ENCODE results near the gene ARL3. TPM values are rescaled to one million over a fixed set of nuclear protein-coding genes. Genes with fewer than 3 reads are reported as not detected.
"Not testable (repeated sequence)": the region's sequence is repeated elsewhere in the genome, so short reads cannot be mapped to it uniquely, and the experiment has no call there.

The ARL3 gene, protein sequence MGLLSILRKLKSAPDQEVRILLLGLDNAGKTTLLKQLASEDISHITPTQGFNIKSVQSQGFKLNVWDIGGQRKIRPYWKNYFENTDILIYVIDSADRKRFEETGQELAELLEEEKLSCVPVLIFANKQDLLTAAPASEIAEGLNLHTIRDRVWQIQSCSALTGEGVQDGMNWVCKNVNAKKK
- polyA plus RNA-seq (ENCODE audit: insufficient read depth in 1 of 5, insufficient read length in 5 of 5, low replicate concordance in 1 of 5), result 10 to 100 TPM; 20.5 to 23.5 (median 22.6) TPM
- long read RNA-seq, donor 1, transcript ARL3-201 (6 exons, 3,844 nt), result major isoform, 43 of 100 reads
- long read RNA-seq, donor 1, partial matches to known transcripts, result 57 of 100 reads
- long read RNA-seq, donor 1, other reads (novel, unspliced or antisense), result 0 of 100 reads
- long read RNA-seq, donor 2, transcript ARL3-201 (6 exons, 3,844 nt), result major isoform, 42 of 47 reads
- long read RNA-seq, donor 2, partial matches to known transcripts, result 5 of 47 reads
- long read RNA-seq, donor 2, other reads (novel, unspliced or antisense), result 0 of 47 reads
- long read RNA-seq, donor 3, transcript ARL3-201 (6 exons, 3,844 nt), result major isoform, 37 of 71 reads
- long read RNA-seq, donor 3, partial matches to known transcripts, result 34 of 71 reads
- long read RNA-seq, donor 3, other reads (novel, unspliced or antisense), result 0 of 71 reads
- long read RNA-seq, donor 4, transcript ARL3-201 (6 exons, 3,844 nt), result major isoform, 21 of 34 reads
- long read RNA-seq, donor 4, partial matches to known transcripts, result 13 of 34 reads
- long read RNA-seq, donor 4, other reads (novel, unspliced or antisense), result 0 of 34 reads
- long read RNA-seq, donor 5, transcript ARL3-201 (6 exons, 3,844 nt), result major isoform, 60 of 80 reads
- long read RNA-seq, donor 5, partial matches to known transcripts, result 20 of 80 reads
- long read RNA-seq, donor 5, other reads (novel, unspliced or antisense), result 0 of 80 reads
- long read RNA-seq, donor 6, transcript ARL3-201 (6 exons, 3,844 nt), result major isoform, 54 of 101 reads
- long read RNA-seq, donor 6, partial matches to known transcripts, result 31 of 101 reads
- long read RNA-seq, donor 6, other reads (novel, unspliced or antisense), result 16 of 101 reads
- long read RNA-seq, donor 7, transcript ARL3-201 (6 exons, 3,844 nt), result major isoform, 44 of 59 reads
- long read RNA-seq, donor 7, partial matches to known transcripts, result 15 of 59 reads
- long read RNA-seq, donor 7, other reads (novel, unspliced or antisense), result 0 of 59 reads
- long read RNA-seq, donor 8, transcript ARL3-201 (6 exons, 3,844 nt), result major isoform, 21 of 21 reads
- long read RNA-seq, donor 8, partial matches to known transcripts, result 0 of 21 reads
- long read RNA-seq, donor 8, other reads (novel, unspliced or antisense), result 0 of 21 reads

DNA sequence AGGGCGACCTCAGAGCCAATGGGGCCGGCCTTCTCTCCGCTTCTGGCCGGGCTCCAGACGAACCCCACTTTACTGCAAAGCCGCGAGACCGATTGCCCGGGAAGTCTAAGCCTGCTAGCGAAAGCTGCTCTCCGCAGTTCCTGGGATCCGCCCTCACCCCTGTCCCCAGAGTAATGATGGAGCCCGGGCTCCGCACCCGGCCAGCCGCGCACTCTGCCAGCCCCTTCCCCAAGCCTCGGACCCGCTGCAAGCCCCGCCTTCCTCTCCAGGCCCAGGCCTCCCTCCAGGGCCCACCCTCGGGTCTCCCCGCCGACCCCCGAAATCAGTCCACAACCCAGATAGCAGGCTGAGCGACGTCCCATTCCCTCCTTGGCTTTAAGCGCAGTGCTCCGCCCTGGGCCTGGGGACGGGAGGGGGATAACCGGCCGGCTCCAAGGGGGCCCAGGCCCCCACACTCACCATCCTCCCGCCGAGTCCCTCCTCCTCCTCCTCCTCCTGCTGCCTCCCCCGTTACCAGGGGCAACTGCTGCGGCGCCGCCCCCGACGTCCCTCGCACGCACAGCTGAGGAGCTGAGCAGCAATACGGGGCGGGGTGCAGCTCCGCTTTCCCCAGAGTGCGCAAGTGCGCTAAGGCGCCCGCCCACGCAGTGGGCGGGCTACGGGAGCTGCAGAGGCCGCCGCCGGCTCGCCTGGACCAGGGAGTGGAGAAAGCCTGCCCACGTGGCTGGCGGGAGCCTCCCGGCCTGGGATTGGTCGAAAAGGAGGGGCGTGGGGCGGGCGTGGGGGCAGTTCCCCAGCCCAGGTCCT, at the start of gene ARL3:
Gene ARL3, minus strand, starts transcription at position 584 of the 807 bp plus-strand sequence. Its CDS starts 122 bp downstream, at position 462.
- DNase-seq, result peak; percentile 98 to 99

DNA sequence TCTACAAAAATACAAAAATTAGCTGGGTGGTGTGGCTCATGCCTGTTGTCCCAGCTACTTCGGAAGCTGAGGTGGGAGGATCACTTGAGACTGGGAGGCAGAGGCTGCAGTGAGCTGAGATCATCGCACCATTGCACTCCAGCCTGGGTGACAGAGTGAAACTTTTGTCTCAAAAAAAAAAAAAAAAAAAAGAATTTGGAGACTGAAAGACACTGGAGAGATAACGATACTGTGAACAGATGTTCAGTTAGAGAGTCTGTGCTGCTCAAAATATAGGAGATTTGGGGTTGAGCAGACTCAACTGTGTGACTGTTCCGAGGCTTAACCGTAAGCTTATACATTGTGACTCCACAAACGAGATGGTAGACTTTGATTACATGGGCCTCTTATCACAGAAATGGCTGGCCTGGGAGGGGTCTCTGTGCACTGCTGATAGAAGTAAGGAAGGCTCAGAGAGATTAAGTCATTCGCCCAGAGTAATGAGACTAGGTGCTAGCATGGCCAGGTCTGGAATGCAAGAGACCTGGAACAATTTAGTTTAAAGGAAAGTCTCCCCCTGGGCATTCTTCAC, 48.9 kb upstream of the ARL3 start:
- no peak for DNase-seq

DNA sequence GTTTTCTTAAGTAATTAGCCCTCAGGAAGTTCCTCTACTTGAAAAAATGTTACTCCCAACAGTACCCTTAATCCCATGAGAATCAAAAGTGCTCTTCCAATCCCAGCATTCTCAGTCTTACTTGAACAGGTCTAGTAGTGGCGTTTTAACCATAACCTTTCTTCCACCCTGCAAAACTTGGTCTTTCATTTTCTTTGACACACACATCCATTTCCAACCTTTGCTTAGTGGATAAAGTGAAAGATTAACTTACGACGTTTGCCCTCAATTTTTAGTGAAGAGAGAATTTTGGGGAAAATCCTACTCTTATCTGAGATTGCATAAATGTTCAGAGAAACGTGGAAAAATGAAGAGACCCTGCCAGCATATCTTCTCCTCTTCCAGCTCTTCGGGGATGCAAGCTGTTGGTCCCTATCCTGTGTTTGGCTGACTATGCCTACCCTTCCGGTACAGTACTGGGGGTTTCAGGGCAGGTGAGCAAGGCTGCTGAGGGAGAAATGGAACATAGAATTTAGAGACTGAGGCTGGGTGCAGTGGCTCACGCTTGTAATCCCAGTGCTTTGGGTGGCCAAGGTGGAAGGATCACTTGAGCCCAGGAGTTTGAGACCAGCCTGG, 48.3 kb upstream of the ARL3 start:
- no peak for DNase-seq

DNA sequence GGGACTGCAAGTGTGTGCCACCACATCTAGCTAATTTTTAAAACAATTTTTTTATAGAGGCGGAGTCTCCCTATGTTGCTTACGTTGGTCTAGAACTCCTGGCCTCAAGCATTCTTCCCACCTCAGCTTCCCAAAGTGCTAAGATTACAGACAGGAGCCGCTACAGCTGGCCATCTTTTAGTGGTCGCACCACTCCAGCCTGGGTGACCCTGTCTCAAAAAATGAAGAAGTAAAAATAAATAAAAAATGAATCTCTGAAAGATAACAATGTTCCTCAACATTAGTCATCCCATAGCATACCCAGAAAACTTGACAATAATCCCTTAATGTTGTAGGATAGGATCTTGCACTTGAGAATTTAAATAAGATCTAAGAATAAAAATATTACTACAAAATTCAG, 47.8 kb upstream of the ARL3 start:
- no peak for DNase-seq

DNA sequence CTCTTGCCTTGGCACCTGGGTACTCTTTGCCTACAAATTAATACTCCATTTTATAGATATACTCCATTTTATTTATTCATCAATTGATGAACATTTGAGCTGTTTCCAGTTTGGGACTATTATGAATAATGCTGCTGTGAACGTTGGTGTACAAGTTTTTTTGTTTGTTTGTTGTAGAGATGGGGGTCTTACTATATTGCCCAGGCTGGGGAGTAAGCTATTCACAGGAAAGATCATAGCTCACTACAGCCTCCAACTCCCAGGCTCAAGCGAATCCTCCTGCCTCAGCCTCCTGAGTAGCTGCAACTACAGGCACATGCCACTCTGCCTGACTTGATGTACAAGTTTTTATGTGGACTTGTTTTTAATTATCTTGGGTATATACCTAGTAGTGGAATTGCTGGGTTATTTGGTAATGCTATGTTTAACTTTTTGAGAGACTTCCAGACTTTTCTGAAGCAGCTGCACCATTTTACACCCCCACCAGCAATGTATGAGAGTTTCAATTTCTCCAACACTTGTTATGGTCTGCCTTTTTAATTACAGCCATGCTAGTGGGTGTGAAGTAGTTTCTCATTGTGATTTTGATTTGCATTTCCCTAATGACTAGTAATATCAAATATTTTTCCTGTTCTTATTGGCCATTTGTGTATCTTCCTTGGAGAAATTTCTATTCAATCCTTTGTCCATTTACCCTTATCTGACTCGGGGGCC, 45.5 kb upstream of the ARL3 start:
- no peak for DNase-seq

DNA sequence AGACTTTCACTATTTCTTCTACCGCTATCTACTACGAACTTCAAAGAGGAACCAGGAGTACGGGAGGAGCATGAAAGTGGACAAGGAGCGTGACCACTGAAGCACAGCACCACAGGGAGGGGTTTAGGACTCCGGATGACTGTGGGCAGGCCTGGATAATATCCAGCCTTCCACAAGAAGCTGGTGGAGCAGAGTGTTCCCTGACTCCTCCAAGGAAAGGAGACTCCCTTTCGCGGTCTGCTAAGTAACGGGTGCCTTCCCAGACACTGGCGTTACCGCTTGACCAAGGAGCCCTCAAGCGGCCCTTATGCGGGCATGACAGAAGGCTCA, 44.7 kb upstream of the ARL3 start:
- DNase-seq, result not testable (repeated sequence)

DNA sequence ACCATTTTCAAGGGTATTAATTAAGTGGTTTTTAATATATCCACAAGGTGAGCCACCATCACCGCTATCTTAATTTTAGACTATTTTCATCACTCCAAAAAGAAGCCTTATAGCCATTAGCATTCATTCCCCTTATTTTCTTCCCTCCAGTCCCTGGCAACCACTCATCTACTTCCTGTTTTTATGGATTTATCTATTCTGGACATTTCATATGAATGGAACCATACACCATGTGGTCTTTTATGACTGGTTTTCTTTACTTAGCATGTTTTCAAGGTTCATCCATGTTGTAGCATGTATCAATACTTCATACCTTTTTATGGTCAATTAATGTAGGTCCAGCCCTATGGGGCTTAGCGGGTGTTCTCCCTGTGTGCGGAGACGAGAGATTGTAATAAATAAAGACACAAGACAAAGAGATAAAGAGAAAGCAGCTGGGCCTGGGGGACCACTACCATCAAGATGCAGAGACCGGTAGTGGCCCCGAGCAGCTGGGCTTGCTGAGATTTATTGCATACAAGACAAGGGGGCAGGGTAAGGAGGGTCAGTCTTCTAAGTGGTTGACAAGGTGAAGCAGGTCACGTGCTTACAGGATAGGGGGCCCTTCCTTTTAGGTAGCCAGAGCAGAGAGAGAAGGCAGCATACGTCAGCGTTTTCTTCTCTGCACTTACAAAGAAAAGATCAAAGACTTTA, 44.2 kb upstream of the ARL3 start:
- no peak for DNase-seq

DNA sequence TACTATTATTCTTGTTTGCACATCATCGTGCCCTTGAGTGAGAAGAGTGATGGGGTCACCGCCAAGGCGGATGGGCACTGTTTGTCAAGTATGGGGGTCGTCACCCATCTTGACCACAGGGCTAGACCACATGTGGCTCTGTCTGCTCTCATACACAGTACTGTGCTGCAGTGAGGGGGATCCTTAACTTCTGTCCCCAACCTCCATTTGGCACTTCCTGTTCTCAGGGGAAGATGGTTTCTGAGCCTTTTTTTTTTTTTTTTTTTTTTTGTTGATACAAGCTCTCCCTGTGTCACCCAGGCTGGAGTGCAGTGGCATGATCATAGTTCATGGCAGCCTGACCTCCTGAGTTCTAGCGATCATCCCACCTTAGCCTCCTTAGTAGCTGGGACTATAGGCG, 43.1 kb upstream of the ARL3 start:
- DNase-seq, result no peak

DNA sequence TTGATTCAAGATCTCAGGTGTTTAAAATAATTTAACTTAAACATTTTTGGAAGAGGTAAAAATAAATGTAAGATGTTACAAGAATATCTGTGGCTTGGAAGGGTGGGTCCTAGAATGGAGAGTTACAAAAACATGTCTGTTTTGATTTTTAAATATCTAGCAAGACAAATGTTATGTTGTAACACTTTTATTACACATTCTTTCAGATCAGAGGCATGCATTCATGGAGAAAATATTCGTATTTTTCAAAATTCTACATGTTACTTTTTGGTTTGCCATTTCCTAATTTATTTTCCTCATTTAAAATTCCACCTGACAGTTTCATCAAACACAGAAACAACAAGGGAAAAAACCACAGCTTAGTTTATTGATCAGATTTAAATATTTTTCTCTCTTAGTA, 39.5 kb upstream of the ARL3 start:
- DNase-seq, result no peak

DNA sequence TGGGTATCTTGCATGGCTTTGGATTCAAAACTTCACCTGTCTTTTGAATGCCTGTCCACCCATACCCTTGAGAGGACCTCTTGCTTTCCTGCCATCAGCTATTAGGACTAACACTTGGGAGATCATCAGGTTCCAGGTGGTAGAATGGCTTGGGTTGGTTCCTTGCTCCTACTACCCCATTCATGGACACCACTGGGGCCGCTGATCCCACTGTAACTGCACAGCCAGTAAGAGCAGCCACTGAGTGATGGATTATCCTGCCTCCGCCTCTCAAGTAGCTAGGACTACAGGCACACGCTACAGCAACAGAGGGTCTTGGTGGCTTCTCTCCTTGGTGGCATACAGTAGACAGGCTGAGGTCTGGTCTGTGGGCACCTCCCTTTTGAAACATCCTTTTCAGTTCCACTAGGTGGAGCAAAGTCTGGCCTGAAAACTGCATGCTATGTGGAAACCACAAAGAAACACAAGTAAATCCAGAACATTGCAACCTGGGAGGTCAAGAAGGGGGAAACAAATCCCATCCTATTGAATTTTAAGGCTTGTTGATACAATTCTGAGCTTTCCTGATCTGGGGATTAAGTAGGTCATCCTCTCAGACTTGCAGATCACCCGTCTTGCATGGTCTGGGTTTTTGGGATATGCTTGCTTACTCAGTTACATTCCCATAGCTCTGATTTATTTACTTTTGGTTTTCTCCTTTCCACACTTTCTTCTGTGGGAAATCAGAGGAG, 38.9 kb upstream of the ARL3 start:
- DNase-seq, result peak in 1 of 2 donors; percentile 37

DNA sequence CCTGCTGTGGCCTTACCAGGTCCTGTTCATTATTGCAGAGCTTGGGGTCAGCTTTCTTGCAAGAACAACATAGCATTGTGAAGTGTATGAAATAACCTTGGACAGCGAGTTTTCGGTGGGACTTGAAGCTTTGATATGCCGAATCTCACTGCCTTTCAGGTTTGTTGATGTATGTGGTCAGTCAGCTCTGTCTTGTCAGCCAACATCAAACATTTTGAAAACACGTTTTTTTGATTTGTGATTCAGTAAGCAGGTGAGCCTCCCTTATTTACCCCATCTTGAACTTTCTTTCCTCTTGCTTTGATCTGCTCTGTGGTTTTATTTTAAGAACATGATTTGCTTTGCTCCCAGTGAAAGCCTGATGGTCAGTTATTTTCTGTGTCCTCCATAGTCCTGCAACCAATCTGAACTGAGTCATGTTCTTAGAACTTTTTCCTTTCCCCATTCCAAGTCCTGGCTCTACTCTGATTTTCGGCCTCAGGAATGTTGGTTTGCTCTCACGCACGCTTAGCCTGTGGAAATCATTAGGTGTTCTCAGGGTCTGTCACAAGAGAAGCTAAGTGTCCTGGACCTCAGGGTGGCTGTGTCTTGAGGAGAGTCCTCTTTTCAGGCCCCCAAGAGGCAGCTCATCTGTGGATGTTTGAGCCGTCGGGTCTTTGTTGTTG, 38.2 kb upstream of the ARL3 start:
- DNase-seq, result no peak

DNA sequence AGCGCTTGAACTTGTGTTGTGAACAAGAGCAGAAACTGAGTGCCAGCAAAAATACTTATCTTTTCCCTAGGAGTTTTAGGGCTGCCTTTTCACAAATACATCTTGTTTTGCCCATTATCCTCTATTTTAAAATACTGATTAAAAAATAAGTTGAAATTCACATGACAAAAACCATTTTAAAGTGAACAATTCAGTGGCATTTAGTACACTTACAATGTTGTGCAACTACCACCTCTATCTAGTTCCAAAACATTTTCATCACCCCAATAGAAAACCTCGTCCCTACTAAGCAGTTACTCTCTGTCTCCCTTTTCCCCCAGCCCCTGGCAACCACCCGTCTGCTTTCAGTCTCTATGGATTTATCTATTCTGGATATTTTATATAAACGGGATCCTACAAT, 31.0 kb upstream of the ARL3 start:
- no peak for DNase-seq

DNA sequence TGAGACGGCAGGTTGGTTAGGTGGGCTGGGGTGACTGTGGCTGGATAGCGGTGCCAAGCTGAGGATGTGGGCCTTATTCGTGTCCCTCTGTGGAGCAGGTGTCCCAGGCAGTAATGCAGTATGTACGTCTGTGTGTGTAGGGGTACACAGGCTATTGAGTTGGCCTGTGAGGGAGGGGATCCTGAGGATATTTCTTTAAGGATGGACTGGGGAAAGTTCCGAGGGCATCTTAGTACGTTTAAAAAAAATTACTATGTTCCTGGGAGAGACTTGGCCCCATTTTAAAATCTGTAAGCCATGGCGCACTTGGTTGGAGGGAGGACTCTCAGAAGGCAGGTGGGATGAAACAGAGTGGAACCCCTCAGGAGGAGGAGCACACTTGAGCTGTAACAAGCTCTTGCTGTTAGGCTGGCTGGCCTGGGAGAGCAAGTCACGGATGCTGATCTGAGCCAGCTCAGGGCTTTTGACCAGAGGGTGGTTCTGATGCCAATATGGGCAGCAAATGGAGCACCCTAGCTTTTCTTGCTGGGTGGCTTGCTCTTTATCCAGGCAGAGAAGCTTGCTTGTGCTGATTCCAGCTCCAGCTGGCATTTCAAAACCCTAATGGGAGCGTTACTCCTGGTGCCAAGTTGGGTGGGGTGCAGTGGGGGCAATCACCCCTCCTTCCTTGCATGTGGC, 30.3 kb upstream of the ARL3 start:
- no peak for DNase-seq

DNA sequence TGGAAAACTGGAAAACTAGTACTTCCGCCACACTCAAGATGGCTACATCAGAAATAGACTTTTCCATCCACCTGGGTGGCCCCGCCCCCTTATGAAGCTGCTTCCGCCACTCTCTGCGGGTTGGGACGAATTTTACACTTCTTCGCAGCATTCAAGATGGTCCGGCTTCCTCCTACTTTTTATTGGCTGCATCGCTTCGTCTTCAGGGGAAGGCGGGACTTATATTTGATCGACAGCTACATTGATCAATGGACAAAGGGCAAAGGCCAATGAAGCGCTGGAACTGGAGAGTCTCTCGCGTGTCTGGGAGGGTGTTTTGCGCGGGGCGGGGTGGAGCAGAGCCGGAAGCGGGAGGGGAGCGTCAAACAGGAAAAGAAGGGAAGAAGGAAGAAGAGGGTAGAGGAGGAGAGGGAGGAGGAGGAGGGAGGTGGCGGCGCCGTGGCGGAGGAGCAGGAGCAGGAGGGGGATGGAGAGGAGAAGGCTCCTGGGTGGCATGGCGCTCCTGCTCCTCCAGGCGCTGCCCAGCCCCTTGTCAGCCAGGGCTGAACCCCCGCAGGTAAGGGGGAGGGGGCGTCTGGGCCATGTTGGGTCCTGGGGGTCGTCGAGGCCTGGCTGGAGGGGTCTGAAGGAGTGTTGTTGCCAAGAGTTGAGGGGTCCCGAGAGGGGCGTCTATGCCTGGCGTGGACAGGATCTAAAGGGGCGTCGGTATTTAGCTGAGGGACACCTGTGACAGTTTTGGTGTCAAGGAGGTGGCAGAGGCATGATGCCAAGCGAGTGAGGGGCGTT, 29.6 kb upstream of the ARL3 start, which contains the start of gene WBP1L:
Gene WBP1L, plus strand, starts transcription at position 361 of the 786 bp plus-strand sequence. Its CDS starts 106 bp downstream, at position 467.
- DNase-seq, result peak; percentile 98 to 99

DNA sequence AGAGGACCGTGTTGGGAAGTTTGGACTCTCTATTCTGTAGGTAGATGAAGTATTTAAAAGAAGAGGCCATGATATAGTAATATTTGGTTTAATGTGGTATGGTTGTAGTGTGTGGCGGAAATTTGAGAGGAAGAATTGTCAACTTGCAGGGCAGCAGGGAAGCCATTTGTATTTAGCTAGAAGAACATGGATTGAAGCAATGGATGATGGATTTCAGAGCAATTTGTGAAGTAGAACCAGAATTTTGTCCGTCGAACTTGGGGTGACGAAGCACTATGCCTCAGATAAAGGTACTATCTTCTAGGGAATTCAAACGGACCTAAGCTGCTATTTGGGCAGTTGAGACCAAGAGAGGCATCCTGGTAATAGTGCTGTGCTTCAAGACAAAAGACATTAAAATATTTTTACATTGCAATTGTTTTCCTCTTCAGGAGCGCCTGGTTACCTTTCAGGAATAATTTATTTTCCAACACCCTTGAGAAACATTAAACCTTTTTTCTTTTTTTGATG, 28.9 kb upstream of the ARL3 start:
- DNase-seq, result no peak

DNA sequence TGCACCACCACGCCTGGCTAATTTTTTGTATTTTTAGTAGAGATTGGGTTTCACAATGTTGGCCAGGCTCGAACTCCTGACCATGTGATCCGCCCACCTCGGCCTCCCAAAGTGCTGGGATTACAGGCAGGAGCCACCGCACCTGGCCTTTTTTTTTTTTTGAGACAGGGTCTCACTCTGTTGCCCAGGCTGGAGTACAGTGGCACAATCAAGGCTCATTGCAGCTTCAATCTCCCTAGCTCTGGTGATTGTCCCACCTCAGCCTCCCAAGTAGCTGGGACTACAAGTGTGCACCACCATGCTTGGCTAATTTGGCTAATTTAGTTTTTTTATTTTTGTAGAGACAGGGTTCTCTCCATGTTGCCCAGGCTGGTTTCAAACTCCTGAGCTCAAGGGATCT, 28.1 kb upstream of the ARL3 start:
- not testable (repeated sequence) for DNase-seq
